Testis (tissue), 2 donors: ENCODE measurements around the gene PSMD1.

Source experiments
- CTCF ChIP-seq, 3 experiments: fragments of 450-650 bp in 2 of 3; fragments of 200-600 bp in 1 of 3; sonication (generic) in 1 of 3; IDR thresholded peaks; one replicate each; pipeline ENCODE4 v1.5.1; 2016 to 2019; ENCODE audit warnings: antibody characterized with exemption in 3 of 3, mild to moderate bottlenecking in 2 of 3, moderate library complexity in 1 of 3
- POLR2A ChIP-seq: fragments of 450-650 bp; IDR thresholded peaks from one replicate; pipeline ENCODE4 v1.6.1; 2017; ENCODE audit warnings: antibody characterized with exemption, mild to moderate bottlenecking, moderate library complexity

GRCh38 chr2:231099918-231100317, 43.3 kb downstream of the PSMD1 start:
- TF ChIP-seq CTCF (IDR thresholded peaks at IDR 0.05) = no peak
- no peak for TF ChIP-seq POLR2A
